K562 (cell line): ENCODE measurements around the gene DDX41. TPM values are rescaled to one million over a fixed set of nuclear protein-coding genes. Genes with fewer than 3 reads are reported as not detected.

Experiments
- EP400 ChIP-seq: fragments of 450-650 bp; IDR thresholded peaks from 2 replicates; pipeline ENCODE4 v1.6.1; 2017; ENCODE audit warnings: antibody characterized with exemption, mild to moderate bottlenecking, moderate library complexity
- HMG20B ChIP-seq: fragments of 250-450 bp; sonication (Bioruptor Pico); IDR thresholded peaks from 2 replicates; pipeline ENCODE4 v1.5.0; 2021; ENCODE audit warnings: mild to moderate bottlenecking
- NBN ChIP-seq: fragments of 450-650 bp; IDR thresholded peaks from 2 replicates; pipeline ENCODE4 v1.6.1; 2016; ENCODE audit warnings: low read depth, mild to moderate bottlenecking
- NCOA1 ChIP-seq: fragments of 450-650 bp; IDR thresholded peaks from 2 replicates; pipeline ENCODE4 v1.6.1; 2016; ENCODE audit warnings: low read depth
- PHB ChIP-seq: fragments of 250-450 bp; sonication (Bioruptor Pico); IDR thresholded peaks from 2 replicates; pipeline ENCODE4 v1.5.0; 2021
- POLR2AphosphoS2 ChIP-seq: IDR thresholded peaks from 2 replicates; pipeline ENCODE4 v1.6.1; 2012; ENCODE audit warnings: low read length, improper control_type of control experiment
- RHOXF2B ChIP-seq: fragments of 250-450 bp; sonication (Bioruptor Pico); conservative IDR thresholded peaks from 2 replicates; pipeline ENCODE4 v1.5.1; 2021
- TARDBP ChIP-seq: fragments of 450-650 bp; IDR thresholded peaks from 2 replicates; pipeline ENCODE4 v1.6.1; 2016
- TFAM ChIP-seq: fragments of 250-450 bp; sonication (Bioruptor Pico); conservative IDR thresholded peaks from 2 replicates; pipeline ENCODE4 v1.5.0; 2021; ENCODE audit warnings: mild to moderate bottlenecking, moderate library complexity
- ZFP30 ChIP-seq: fragments of 250-450 bp; sonication (Bioruptor Pico); IDR thresholded peaks from 2 replicates; pipeline ENCODE4 v1.8.0; 2022; ENCODE audit warnings: moderate library complexity, mild to moderate bottlenecking, inconsistent platforms, borderline replicate concordance
- polyA plus RNA-seq, 8 experiments: library from polyadenylated mRNA; depleted of rRNA in 4 of 8; stranded (reverse) in 5 of 8; unstranded in 3 of 8; fragments of >200 nt; fragmentation: Nextera tagmentation in 2 of 8; fragmentation: Illumina TruSeq in 1 of 8; extraction: Ambion mirVana in 2 of 8; extraction: Trizol in 1 of 8; gene quantifications; 2 replicates each; pipeline versions ENCODE4 v1.2.1 to v1.2.3, GENCODE V29; 2011 to 2014; ENCODE audit warnings: inconsistent platforms in 1 of 8, missing spikeins in 1 of 8
- total RNA-seq, 7 experiments: library from RNA; depleted of rRNA in 6 of 7; stranded (reverse); fragments of >200 nt in 6 of 7; fragmentation: Illumina TruSeq in 2 of 7; extraction: Trizol in 2 of 7; gene quantifications; 2 replicates each; pipeline versions ENCODE4 v1.2.1 to v1.2.3, GENCODE V29; 2011 to 2021; ENCODE audit warnings: low replicate concordance in 1 of 7
- TF ChIP-seq, protein P1 (sequence below): fragments of 450-650 bp; formaldehyde crosslinking; conservative IDR thresholded peaks from 2 replicates; pipeline ENCODE4 v1.4.0; 2022; ENCODE audit warnings: mild to moderate bottlenecking, missing genetic modification characterization
- TF ChIP-seq, protein P2 (sequence below), 2 experiments: fragments of 250-450 bp in 1 of 2; fragments of 450-650 bp in 1 of 2; sonication (Bioruptor Pico) in 1 of 2; IDR thresholded peaks; 2 replicates each; pipeline versions ENCODE4 v1.6.1 to v1.8.0; 2016 to 2021; ENCODE audit warnings: mild to moderate bottlenecking in 2 of 2, moderate library complexity in 2 of 2, missing compliant biosample characterization in 1 of 2, missing genetic modification characterization in 1 of 2
- TF ChIP-seq, protein P3 (sequence below): sonication (generic); formaldehyde crosslinking; IDR thresholded peaks from 2 replicates; pipeline ENCODE4 v1.8.1; 2023; ENCODE audit warnings: mild to moderate bottlenecking, missing genetic modification reagents
- TF ChIP-seq, protein P4 (sequence below): fragments of 450-650 bp; IDR thresholded peaks from 2 replicates; pipeline ENCODE4 v1.6.1; 2017; ENCODE audit warnings: antibody characterized with exemption
- TF ChIP-seq, protein P5 (sequence below): sonication (generic); formaldehyde crosslinking; IDR thresholded peaks from 2 replicates; pipeline ENCODE4 v1.8.0; 2023; ENCODE audit warnings: missing genetic modification reagents, mild to moderate bottlenecking, borderline replicate concordance
- TF ChIP-seq, protein P6 (sequence below): fragments of 450-650 bp; formaldehyde crosslinking; IDR thresholded peaks from 2 replicates; pipeline ENCODE4 v1.4.0; 2020; ENCODE audit warnings: mild to moderate bottlenecking, mixed read lengths

DDX41 gene
- total and polyA plus RNA-seq, 9 of the 15 experiments (the other 6 are each of a cell fraction or from before 2014, with no cell fraction given) = 38.2 to 284 (median 116) TPM

DNA sequence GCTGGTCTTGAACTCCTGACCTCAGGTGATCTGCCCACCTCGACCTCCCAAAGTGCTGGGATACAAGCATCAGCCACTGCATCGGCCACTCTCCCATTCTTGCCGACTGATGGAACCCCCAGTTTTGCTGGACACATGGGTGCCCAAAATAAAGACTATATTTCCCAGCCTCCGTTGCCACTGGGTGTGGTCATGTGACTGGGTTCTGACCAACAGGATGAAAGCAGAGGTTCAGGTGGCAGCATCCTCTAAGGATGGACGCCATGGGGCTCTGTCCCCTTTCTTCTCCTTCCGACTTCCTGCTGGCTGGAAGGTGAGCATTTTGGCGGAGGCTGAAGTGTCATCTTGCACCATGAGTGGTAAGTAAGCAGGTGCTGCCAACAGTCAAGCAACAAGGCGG, 29.6 kb downstream of the DDX41 start (continued):
- TF ChIP-seq, protein P1, sequence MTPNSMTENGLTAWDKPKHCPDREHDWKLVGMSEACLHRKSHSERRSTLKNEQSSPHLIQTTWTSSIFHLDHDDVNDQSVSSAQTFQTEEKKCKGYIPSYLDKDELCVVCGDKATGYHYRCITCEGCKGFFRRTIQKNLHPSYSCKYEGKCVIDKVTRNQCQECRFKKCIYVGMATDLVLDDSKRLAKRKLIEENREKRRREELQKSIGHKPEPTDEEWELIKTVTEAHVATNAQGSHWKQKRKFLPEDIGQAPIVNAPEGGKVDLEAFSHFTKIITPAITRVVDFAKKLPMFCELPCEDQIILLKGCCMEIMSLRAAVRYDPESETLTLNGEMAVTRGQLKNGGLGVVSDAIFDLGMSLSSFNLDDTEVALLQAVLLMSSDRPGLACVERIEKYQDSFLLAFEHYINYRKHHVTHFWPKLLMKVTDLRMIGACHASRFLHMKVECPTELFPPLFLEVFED (CRISPR knock-in tag) = no peak
- TF ChIP-seq, protein P2, sequence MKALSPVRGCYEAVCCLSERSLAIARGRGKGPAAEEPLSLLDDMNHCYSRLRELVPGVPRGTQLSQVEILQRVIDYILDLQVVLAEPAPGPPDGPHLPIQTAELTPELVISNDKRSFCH (CRISPR knock-in tag; IDR thresholded peaks at IDR 0.05) = no peak
- TF ChIP-seq, protein P2 (tag; IDR thresholded peaks at IDR 0.05) = no peak
- TF ChIP-seq ZFP30 (CRISPR knock-in tag) (no peak), EP400 (no peak), NBN (no peak), NCOA1 (no peak), HMG20B (CRISPR knock-in tag) (no peak), TFAM (CRISPR knock-in tag) (no peak), RHOXF2B (CRISPR knock-in tag) (no peak), TARDBP (no peak), POLR2AphosphoS2 (no peak), PHB (CRISPR knock-in tag) (no peak)
- TF ChIP-seq, protein P3, sequence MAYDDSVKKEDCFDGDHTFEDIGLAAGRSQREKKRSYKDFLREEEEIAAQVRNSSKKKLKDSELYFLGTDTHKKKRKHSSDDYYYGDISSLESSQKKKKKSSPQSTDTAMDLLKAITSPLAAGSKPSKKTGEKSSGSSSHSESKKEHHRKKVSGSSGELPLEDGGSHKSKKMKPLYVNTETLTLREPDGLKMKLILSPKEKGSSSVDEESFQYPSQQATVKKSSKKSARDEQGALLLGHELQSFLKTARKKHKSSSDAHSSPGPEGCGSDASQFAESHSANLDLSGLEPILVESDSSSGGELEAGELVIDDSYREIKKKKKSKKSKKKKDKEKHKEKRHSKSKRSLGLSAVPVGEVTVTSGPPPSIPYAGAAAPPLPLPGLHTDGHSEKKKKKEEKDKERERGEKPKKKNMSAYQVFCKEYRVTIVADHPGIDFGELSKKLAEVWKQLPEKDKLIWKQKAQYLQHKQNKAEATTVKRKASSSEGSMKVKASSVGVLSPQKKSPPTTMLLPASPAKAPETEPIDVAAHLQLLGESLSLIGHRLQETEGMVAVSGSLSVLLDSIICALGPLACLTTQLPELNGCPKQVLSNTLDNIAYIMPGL (CRISPR knock-in tag) = no peak
- TF ChIP-seq, protein P4, sequence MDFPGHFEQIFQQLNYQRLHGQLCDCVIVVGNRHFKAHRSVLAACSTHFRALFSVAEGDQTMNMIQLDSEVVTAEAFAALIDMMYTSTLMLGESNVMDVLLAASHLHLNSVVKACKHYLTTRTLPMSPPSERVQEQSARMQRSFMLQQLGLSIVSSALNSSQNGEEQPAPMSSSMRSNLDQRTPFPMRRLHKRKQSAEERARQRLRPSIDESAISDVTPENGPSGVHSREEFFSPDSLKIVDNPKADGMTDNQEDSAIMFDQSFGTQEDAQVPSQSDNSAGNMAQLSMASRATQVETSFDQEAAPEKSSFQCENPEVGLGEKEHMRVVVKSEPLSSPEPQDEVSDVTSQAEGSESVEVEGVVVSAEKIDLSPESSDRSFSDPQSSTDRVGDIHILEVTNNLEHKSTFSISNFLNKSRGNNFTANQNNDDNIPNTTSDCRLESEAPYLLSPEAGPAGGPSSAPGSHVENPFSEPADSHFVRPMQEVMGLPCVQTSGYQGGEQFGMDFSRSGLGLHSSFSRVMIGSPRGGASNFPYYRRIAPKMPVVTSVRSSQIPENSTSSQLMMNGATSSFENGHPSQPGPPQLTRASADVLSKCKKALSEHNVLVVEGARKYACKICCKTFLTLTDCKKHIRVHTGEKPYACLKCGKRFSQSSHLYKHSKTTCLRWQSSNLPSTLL = no peak
- TF ChIP-seq, protein P5, sequence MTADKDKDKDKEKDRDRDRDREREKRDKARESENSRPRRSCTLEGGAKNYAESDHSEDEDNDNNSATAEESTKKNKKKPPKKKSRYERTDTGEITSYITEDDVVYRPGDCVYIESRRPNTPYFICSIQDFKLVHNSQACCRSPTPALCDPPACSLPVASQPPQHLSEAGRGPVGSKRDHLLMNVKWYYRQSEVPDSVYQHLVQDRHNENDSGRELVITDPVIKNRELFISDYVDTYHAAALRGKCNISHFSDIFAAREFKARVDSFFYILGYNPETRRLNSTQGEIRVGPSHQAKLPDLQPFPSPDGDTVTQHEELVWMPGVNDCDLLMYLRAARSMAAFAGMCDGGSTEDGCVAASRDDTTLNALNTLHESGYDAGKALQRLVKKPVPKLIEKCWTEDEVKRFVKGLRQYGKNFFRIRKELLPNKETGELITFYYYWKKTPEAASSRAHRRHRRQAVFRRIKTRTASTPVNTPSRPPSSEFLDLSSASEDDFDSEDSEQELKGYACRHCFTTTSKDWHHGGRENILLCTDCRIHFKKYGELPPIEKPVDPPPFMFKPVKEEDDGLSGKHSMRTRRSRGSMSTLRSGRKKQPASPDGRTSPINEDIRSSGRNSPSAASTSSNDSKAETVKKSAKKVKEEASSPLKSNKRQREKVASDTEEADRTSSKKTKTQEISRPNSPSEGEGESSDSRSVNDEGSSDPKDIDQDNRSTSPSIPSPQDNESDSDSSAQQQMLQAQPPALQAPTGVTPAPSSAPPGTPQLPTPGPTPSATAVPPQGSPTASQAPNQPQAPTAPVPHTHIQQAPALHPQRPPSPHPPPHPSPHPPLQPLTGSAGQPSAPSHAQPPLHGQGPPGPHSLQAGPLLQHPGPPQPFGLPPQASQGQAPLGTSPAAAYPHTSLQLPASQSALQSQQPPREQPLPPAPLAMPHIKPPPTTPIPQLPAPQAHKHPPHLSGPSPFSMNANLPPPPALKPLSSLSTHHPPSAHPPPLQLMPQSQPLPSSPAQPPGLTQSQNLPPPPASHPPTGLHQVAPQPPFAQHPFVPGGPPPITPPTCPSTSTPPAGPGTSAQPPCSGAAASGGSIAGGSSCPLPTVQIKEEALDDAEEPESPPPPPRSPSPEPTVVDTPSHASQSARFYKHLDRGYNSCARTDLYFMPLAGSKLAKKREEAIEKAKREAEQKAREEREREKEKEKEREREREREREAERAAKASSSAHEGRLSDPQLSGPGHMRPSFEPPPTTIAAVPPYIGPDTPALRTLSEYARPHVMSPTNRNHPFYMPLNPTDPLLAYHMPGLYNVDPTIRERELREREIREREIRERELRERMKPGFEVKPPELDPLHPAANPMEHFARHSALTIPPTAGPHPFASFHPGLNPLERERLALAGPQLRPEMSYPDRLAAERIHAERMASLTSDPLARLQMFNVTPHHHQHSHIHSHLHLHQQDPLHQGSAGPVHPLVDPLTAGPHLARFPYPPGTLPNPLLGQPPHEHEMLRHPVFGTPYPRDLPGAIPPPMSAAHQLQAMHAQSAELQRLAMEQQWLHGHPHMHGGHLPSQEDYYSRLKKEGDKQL = no peak
- TF ChIP-seq, protein P6, sequence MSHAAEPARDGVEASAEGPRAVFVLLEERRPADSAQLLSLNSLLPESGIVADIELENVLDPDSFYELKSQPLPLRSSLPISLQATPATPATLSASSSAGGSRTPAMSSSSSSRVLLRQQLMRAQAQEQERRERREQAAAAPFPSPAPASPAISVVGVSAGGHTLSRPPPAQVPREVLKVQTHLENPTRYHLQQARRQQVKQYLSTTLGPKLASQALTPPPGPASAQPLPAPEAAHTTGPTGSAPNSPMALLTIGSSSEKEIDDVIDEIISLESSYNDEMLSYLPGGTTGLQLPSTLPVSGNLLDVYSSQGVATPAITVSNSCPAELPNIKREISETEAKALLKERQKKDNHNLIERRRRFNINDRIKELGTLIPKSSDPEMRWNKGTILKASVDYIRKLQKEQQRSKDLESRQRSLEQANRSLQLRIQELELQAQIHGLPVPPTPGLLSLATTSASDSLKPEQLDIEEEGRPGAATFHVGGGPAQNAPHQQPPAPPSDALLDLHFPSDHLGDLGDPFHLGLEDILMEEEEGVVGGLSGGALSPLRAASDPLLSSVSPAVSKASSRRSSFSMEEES (CRISPR knock-in tag) = peak; percentile 69
